ENCODE results near the gene ZNF608. TPM values are rescaled to one million over a fixed set of nuclear protein-coding genes. Genes with fewer than 3 reads are reported as not detected.

Gene ZNF608
- total and polyA plus RNA-seq, 2 donors (not counting 3 experiments of a cell fraction or from before 2014, with no cell fraction given), result 16.2 to 33.6 TPM

GRCh38 chr5:124714910-124715309, 31.5 kb downstream of the ZNF608 start:
- Histone ChIP-seq H3K79me2 (ENCODE audit: control insufficient read depth, insufficient read depth, low read length) (peaks cover 5% of the 10 kb centered on the region), H3K9me1 (replicated peaks; ENCODE audit: control insufficient read depth, extremely low read depth, insufficient read depth, low read length) (no peaks in the 10 kb centered on the region), H3K27ac (ENCODE audit: insufficient read depth, low read depth, low read length) (no peak overlapping the region), H3K4me3 (replicated peaks in 1 of 3; ENCODE audit: insufficient read depth in 1 of 3, low read depth in 1 of 3, low read length in 3 of 3) (no peak overlapping the region), H3K4me2 (ENCODE audit: insufficient read depth, low read length) (no peak overlapping the region), H4K20me1 (replicated peaks; ENCODE audit: control insufficient read depth, extremely low read depth, insufficient read depth, low read length) (no peaks in the 10 kb centered on the region), H3K9me3 (replicated peaks; ENCODE audit: control insufficient read depth, insufficient read depth, low read length) (no peaks in the 10 kb centered on the region), H3K27me3 (ENCODE audit: control insufficient read depth in 2 of 2, insufficient read depth in 2 of 2, low read length in 2 of 2) (no peaks in the 10 kb centered on the region), H3K36me3 (ENCODE audit: control insufficient read depth in 2 of 2, extremely low read depth in 1 of 2, insufficient read depth in 2 of 2, low read length in 2 of 2) (peaks cover 0 to 2% of the 10 kb centered on the region in 2 experiments), H3K9ac (replicated peaks; ENCODE audit: extremely low read depth, insufficient read depth, low read length) (no peak overlapping the region), H2AFZ (ENCODE audit: low read depth, low read length) (no peak overlapping the region), H3K4me1 (ENCODE audit: control insufficient read depth, extremely low read depth, insufficient read depth, low read length) (peaks cover 7% of the 10 kb centered on the region)
- CTCF ChIA-PET, result interaction anchor here (0.8 to 1.0 kb wide), 3 partner anchors 9 to 19 kb away, joined by 3 to 4 read pairs (median 3); no protein-coding TSS in a partner anchor
- POLR2A ChIA-PET, result no interaction called here
- BruUV-seq (replicated peaks), result no TSS peak
- DNase-seq (ENCODE audit: low read depth, low spot score) (no peak), FAIRE-seq (no peak)
- intact Hi-C loops (cut with micrococcal nuclease) (no loop called here), dilution Hi-C loops (cut with MboI; ENCODE audit: extremely low pct_ligation_motif_present, low sequenced_read_pairs) (no loop called here)
- TF ChIP-seq MYC (IDR thresholded peaks at IDR 0.05; ENCODE audit: low read depth, low read length) (no peak), POLR2A (IDR thresholded peaks at IDR 0.05; ENCODE audit: low read depth, low read length) (no peak), JUN (IDR thresholded peaks at IDR 0.05; ENCODE audit: borderline replicate concordance, insufficient read depth, insufficient read length, low read depth) (no peak), FOS (IDR thresholded peaks at IDR 0.05; ENCODE audit: borderline replicate concordance, insufficient read depth, low read length) (no peak), POLR2AphosphoS5 (IDR thresholded peaks at IDR 0.05; ENCODE audit: insufficient read depth, low read depth, low read length) (no peak), CTCF (IDR thresholded peaks at IDR 0.05; ENCODE audit: extremely low read depth in 1 of 2, insufficient read depth in 1 of 2, low read depth in 1 of 2, low read length in 2 of 2) (no peak), GATA2 (IDR thresholded peaks at IDR 0.05; ENCODE audit: insufficient read depth, insufficient read length, low read depth, low read length) (no peak), MAX (IDR thresholded peaks at IDR 0.05; ENCODE audit: insufficient read depth, insufficient read length) (no peak)
